AG20443 (cell line): ENCODE data around the gene SLC6A6.
"Not testable (repeated sequence)": the region's sequence is repeated elsewhere in the genome, so short reads cannot be mapped to it uniquely, and the experiment has no call there.

Source experiments
- DNase-seq: peaks from one replicate; pipeline ENCODE4 v3.0.0; 2012; ENCODE audit warnings: low spot score, mixed read lengths

The SLC6A6 gene

DNA sequence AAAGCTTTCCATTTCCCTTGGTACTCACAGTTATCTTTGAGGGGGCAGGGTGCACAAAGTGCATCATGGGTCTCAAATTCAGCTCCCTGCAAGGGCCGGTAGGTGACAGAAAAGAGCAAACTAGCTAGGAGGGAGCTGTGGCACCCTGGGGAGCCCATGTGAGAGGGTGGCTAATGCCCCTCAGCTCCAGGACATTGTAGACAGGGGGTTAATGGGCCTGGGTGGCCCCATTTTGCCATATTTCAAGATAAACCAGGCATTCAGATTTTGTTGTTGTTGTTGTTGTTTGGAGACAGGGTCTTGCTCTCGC lies 3.7 kb upstream of the SLC6A6 start:
- DNase-seq, result no peak

- no peak for DNase-seq
Observed at GRCh38 chr3:14401692-14402303, 608 bp upstream of the SLC6A6 start.

- DNase-seq, result peak; percentile 51
Observed at GRCh38 chr3:14403619-14404155, 1.3 kb downstream of the SLC6A6 start.

DNA sequence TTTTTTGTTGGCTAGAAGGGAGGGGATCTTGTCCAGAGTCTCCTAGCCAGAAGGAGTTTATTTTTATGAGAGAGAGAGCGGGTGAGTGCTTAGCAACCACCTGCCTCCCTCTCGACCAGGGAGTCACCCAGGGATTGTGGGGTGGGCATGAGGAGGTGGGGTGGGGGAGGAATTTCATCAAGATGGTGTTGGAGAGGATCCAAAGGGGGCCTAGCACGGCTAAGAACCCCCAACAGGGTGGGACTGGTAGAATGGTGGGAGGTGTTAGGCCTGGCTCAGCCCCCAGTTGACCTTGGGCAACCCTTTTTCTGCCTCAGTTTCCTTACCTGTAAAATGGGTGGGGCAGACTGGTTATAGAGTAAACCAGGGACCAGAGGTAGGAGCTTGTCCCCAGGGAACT lies 1.8 kb downstream of the SLC6A6 start:
- no peak for DNase-seq

- DNase-seq, result no peak
Observed at GRCh38 chr3:14404631-14405359, 2.4 kb downstream of the SLC6A6 start.

DNA sequence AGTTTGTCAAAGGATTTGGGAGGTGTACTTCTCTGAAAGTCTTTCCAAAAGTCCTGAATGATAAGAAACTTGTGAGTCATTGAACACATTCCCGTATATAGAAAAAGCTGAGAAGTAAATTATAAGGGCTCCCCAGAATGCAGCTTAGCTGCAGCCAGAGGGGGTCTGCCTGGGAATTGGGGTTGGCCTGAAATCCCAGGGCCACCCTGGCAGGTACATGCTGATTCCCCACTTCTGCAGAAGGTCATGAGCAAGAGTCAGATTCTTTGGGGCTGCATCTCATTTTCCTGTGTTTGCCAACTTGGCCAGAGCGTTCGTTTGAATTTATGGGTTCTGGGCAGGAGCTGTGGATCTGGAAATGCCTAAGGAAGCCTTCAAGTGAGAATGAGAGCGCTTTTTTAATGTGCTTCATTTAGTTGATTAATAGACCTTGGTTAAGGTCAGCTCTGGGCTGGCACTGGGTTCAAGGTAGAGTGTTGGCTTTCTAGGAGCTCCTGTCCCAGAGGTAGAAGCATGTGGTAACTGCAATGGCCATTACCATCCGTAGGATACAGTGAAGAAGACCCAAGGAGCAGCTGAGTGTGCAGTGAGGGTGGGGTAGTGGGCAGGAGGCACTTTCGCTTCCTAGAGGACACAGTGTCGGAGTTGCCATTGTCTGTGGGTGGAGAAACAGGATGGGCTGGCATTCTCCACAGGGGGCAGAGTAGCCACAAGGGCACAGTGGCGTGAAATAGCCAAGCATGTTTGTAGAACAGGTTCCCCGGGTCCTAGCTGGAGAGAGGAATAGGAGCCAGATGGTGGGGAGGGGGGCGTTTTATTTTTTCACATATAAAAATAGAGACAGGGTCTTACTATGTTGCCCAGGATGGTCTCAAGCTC lies 3.2 kb downstream of the SLC6A6 start:
- DNase-seq, result no peak

GRCh38 chr3:14406336-14406735 lies 3.9 kb downstream of the SLC6A6 start:
- DNase-seq, result no peak

DNA sequence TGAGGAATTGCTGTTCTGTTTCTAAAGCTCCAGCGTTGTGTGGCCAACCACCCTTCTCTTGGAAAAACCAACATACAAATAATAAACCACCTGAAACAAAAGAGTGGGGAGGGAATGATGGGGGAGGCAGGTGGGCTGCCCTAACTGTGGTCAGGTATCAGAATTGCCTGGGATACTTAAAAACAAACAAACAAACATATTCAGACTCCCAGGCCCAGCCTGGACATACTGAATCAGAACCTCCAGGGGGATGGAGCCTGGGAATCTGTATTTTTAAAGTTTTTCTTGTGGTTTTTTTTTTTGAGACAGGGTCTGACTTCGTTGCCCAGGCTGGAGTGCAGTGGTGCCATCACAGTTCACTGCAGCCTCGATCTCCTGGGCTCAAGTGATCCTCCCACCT lies 4.4 kb downstream of the SLC6A6 start:
- DNase-seq, result no peak

DNA sequence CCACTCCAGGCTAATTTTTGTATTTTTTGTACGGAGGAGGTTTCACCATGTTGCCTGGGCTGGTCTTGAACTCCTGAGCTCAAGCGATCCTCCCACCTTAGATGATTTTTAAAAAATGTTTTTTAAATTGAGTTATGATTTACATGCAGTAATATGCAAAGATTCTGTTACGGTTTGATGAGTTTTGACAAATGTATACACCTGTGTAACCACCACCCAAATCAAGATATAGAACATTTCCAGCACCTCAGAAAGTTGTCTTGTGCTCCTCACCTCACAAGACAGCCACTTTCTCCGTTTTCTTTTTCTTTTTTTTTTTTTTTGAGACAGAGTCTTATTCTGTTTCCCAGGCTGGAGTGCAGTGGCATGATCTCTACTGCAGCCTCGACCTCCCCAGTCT lies 4.8 kb downstream of the SLC6A6 start:
- DNase-seq, result no peak

DNA sequence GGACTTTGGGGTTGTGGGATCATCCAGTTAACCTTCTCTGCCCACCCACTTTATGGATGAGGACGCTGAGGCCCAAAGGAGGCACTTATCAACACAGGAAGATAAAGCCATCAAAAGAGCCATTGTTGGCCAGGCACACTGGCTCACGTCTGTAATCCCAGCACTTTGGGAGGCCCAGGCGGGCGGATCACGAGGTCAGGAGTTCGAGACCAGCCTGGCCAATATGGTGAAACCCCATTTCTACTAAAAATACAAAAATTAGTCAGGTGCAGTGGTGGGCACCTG lies 7.3 kb downstream of the SLC6A6 start:
- not testable (repeated sequence) for DNase-seq

DNA sequence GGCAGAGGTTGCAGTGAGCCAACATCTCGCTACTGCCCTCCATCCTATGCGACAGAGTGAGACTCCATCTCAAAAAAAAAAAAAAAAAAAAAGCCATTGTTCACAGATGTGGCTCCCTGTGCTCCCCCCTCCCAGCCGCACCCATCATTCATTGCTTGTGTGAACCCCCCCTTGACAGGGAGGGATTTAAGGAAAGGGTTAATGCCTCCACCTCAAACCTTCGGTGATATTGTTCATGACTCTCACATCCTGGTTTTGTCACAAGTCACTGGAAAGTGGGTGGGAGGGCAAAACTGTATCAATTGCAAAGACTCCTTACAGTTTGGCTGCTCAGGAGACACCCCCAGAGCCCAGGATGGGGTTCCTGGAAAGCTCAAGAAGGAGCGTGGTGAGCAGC lies 7.7 kb downstream of the SLC6A6 start:
- DNase-seq, result no peak

- DNase-seq, result peak; percentile 80
Observed at GRCh38 chr3:14410503-14411165, 8.2 kb downstream of the SLC6A6 start.

- DNase-seq, result no peak
Observed at GRCh38 chr3:14411166-14411526, 8.7 kb downstream of the SLC6A6 start.

- no peak for DNase-seq
Observed at GRCh38 chr3:14411988-14412387, 9.6 kb downstream of the SLC6A6 start.

DNA sequence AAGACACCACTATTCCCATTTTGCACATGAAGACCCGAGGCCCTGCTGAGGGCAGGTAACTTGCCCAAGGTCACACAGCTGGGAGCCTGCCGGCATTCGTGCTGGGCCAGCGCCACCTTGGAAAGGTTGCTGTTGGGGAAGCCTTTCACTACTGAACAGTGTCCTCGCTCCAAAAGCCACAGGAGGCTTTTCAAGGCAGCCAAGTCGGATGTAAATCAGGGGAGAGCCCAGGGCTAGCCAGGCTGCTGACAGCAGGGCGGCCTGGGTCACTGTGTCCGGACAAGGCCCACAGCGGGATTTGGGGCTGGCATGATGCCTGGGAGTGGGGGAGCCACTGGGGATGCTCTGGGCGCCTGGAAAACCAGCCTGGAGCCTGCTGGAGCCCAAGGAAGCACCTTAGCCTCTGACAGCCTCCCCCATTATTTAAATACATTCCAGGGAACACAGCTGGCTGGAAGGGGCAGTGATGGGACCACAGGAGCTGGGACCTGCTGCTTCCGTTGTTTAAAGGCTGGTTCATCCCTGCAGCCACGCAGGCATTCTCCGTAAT lies 10.5 kb downstream of the SLC6A6 start:
- DNase-seq, result no peak

DNA sequence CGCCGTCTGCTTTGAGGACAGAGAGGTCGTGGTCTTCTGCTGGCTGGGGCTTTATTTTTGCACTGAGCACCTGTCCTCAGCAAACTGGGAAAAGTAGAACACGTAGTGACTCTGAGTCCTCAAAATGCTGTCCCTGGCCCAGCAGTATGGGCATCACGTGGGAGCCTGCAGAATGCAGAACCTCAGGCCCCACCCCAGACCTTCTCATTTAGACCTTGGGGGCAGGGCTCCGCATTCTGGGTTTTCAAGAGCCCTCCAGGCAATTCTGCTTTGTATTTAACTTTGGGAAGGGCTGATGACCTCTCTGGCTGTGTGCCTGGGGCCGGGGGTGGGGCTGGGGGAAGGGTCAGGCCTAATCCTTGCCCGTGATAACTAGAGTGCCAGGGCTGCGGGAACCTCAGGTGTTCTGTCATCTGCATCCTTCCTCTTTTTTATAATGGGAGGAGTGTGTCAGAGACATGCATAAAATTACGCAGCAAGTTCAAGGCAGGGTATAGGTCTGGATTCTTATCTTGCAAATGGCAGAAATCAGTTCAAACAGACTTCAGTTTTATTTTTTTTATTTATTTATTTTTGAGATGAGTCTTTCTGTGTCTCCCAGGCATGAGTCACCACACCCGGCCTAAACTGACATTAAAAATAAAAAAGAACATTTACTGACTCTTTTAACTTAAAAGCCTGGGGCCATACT lies 11.1 kb downstream of the SLC6A6 start:
- peak; percentile 45 for DNase-seq

GRCh38 chr3:14414846-14415464 lies 12.5 kb downstream of the SLC6A6 start:
- DNase-seq, result no peak

DNA sequence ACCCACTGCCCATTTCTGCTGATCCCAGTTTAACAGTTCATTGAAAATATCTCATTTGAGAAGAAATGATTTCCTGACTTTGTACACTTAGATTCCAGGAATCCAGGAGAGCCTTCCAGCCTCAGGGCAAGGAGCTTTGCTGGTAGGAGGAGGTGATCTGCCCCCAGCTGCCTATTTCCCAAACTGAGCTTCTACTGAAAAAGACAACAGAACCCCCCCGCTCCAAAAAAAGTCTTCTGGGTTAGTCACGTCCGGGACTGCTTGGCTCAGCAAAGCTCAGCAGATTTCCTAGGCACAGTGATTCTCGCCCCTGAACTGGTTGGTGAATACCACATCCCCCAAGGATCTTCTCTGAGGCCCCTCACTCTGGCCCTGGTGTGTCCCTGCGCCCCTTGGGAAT lies 13.1 kb downstream of the SLC6A6 start:
- DNase-seq, result peak; percentile 50

DNA sequence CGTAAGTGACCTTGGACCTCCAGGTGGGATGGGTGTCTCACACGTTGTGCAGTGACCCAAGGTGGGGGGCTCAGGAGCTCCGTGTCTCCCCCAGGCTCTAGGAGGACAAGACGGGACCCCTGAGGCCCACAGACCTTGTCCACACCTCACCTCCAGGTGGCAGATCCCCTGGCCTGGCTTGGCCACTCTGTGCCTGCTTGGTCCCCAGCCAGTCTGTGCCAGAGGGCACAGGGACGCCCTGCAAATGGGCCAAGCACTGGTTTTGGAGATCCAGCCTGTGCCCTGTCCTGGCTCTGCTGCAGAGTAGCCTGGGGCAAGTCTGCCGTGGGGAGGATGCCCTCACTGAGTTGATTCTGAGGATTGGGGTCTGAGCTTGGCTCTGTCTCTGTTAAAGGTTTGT lies 14.0 kb downstream of the SLC6A6 start:
- no peak for DNase-seq

DNA sequence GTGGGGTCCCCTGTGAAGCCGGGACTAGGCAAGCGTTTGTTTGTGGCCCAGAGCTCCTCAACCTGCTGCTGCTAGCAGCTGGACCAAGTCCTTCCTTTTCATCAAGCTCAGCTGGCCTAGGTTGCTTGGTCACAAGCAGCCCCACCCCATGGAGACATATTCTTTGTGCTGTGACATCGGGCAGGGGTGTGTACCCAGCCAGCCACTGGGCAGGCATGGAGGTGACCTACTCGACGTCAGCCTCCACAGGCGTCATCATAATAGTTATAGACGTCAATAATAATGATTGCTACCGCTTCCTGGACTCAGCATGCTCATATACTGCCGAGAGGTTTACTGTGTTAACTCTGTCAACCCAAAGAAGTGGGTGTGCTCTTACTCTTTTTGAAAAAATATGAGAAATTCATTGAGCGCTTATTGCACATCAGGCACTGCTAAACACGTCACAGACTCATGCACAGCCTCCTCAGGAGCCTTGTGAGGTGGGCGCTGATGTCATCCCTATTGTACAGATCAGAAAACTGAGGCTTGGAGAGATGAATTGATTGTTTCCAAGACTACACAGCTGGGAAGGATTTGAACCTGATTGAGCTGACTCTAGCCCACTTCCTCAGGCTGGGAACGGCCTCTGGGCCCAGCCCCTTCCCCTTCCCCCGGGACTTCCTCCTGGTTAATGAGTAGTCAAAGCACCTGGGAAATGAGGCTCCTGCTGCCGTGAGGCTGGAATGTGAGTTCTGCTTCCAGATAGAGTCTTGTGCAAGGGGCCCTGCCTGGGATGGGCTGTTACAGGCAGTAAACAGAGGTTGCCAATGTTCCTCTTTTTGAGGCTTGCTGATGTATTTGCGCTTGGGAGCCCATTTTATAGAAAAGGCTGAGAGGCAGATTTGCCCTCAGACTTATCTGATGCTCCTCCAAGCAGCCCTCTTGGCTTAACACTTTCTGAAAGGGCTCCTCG lies 16.2 kb downstream of the SLC6A6 start:
- no peak for DNase-seq
